PFSK-1 (cell line): ENCODE results near the gene TTC39B.

ENCODE experiments used
- FOXP2 ChIP-seq: optimal IDR thresholded peaks from 2 replicates; pipeline ENCODE3; 2011; ENCODE audit warnings: borderline replicate concordance, control low read depth, inconsistent platforms; ENCODE audit not compliant: insufficient read depth; ENCODE audit errors: extremely low read length, extremely low read depth
- POLR2AphosphoS5 ChIP-seq: IDR thresholded peaks from 2 replicates; pipeline ENCODE4 v1.6.1; 2012; ENCODE audit warnings: low read depth, mild to moderate bottlenecking, control low read depth, low read length, moderate library complexity
- SIN3A ChIP-seq: IDR thresholded peaks from 2 replicates; pipeline ENCODE4 v1.6.1; 2012; ENCODE audit warnings: mild to moderate bottlenecking, low read length, moderate library complexity, borderline replicate concordance; ENCODE audit not compliant: insufficient read depth
- TAF1 ChIP-seq: IDR thresholded peaks from 2 replicates; pipeline ENCODE4 v1.6.1; 2012; ENCODE audit warnings: low read length, control low read depth, borderline replicate concordance; ENCODE audit not compliant: insufficient read depth
- TF ChIP-seq, protein P1 (sequence below), 2 experiments: IDR thresholded peaks; 2 replicates each; pipeline versions ENCODE4 v1.6.1 to v1.8.0; 2011 to 2012; ENCODE audit warnings: low read depth in 2 of 2, low read length in 2 of 2, control low read depth in 1 of 2, inconsistent platforms in 1 of 2, mild to moderate bottlenecking in 1 of 2, moderate library complexity in 1 of 2; ENCODE audit not compliant: insufficient read depth in 1 of 2

The TTC39B gene

DNA sequence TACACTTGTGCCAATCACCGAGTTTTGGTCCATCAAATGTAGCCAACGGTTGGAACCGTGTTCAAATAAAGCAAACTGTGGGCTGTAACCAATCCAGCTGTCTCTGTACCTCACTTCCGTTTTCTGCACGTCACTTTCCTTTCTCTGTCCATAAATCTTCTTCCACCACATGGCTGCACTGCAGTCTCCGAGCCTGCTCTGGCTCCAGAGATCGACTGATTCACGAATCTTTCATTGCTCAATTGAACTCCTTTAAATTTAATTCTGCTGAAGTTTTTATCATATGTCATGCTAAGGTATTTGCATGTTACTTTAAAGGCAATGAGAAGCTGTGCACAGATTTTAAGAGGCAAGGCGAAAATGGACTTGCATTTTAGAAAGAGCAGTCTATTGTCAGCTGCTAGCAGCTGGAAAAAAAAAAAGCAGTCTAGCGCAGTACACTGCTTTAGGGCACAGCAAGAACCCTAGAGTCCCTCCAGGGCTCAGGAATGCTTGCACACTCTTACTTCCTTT lies 13.2 kb downstream of the TTC39B start:
- no peak for TF ChIP-seq POLR2AphosphoS5
- TF ChIP-seq SIN3A = no peak
- TF ChIP-seq, protein P1, sequence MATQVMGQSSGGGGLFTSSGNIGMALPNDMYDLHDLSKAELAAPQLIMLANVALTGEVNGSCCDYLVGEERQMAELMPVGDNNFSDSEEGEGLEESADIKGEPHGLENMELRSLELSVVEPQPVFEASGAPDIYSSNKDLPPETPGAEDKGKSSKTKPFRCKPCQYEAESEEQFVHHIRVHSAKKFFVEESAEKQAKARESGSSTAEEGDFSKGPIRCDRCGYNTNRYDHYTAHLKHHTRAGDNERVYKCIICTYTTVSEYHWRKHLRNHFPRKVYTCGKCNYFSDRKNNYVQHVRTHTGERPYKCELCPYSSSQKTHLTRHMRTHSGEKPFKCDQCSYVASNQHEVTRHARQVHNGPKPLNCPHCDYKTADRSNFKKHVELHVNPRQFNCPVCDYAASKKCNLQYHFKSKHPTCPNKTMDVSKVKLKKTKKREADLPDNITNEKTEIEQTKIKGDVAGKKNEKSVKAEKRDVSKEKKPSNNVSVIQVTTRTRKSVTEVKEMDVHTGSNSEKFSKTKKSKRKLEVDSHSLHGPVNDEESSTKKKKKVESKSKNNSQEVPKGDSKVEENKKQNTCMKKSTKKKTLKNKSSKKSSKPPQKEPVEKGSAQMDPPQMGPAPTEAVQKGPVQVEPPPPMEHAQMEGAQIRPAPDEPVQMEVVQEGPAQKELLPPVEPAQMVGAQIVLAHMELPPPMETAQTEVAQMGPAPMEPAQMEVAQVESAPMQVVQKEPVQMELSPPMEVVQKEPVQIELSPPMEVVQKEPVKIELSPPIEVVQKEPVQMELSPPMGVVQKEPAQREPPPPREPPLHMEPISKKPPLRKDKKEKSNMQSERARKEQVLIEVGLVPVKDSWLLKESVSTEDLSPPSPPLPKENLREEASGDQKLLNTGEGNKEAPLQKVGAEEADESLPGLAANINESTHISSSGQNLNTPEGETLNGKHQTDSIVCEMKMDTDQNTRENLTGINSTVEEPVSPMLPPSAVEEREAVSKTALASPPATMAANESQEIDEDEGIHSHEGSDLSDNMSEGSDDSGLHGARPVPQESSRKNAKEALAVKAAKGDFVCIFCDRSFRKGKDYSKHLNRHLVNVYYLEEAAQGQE (IDR thresholded peaks at IDR 0.05; ENCODE audit: insufficient read depth in 1 of 2, low read depth in 2 of 2, low read length in 2 of 2) = no peak
- TF ChIP-seq FOXP2 = no peak
- no peak for TF ChIP-seq TAF1

DNA sequence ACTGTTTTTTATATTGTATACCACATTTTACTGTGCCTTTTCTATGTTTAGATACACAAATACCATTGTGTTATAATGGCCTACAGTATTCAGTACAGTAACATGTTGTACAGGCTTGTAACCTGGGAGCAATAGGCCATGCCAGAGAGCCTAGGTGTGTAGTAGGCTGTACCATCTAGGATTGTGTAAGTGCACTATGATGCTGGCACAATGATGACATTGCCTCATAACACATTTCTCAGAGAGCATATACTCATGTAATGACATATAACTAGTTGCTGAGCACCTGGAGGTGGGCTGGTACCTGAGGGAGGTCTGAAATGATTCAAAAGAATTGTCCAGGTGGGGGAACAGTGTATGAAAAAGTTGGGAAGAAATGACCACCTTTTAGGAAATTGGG lies 13.9 kb downstream of the TTC39B start:
- TF ChIP-seq TAF1 (no peak), POLR2AphosphoS5 (no peak), SIN3A (no peak), FOXP2 (no peak)
- TF ChIP-seq, protein P1 (IDR thresholded peaks at IDR 0.05; ENCODE audit: insufficient read depth in 1 of 2, low read depth in 2 of 2, low read length in 2 of 2) = no peak

DNA sequence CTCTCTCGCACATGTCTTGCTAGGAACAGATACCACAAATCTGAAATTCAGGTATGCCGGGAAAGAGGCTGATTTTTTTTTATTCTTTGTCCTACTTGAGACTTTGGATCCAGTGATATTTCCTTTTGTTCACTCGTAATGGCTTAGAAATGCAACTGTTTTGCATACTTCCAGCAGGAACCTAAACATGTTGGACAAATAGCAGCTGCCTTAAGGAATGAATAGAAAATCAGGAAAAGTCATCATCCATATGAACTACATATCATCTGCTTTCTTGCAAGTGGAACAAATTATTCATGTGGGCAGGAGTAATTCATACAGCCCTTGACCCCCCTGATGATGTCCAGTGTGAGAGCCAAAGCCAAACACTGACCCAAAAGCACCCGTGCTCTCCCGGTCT lies 17.4 kb downstream of the TTC39B start:
- no peak for TF ChIP-seq TAF1
- no peak for TF ChIP-seq SIN3A
- TF ChIP-seq, protein P1 (IDR thresholded peaks at IDR 0.05; ENCODE audit: insufficient read depth in 1 of 2, low read depth in 2 of 2, low read length in 2 of 2) = no peak
- TF ChIP-seq POLR2AphosphoS5 = no peak
- no peak for TF ChIP-seq FOXP2

DNA sequence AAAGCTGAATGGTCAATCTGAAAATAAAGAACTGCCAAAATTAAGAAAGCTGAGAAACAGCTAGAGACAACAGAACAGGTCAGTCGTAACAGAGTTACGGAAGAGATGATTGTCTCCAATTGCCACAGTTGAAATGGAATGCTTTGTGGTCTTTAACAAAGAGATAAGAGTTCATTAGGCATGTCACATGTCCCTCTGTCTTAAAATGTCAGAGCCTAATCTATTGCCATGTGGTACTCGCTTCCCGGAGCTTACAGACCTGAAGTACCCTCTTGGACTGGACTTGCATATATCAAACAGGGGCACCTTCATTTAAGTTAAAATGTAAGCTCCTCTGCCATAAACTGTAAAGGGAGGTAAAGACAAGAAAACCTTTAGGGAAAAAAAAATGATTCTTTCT lies 19.7 kb downstream of the TTC39B start:
- TF ChIP-seq SIN3A (no peak), FOXP2 (no peak), POLR2AphosphoS5 (no peak)
- TF ChIP-seq, protein P1 (IDR thresholded peaks at IDR 0.05; ENCODE audit: insufficient read depth in 1 of 2, low read depth in 2 of 2, low read length in 2 of 2) = no peak

DNA sequence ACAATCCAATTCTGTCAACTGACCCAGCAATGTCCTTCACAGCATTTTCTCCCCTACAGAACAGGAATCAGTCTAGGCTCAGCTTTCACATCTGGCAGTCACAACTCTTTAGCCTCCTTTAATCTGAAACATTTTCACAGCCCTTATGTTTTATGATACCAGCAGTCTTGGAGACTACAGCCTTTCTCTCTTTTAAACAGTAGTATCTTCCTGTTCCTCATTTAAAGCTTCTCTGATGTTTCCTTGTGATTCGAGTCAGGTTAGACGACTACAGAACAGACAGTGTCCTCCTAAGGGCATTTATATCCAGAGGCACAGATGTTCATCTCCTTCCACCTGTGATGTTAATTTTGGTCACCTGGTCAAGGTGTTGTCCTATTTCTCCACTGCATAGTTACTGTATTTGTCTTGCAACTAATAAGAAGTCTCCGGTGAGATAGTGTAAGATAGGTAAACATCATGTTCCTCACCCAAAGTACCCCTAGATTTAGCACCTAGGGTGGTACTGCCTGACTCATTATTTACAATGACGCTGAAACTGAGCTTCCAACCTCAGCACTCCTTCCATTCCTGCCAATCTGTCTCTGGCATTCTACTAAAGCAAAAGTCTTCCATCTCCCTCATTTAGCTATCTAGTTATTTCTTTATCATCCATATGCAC lies 20.7 kb downstream of the TTC39B start:
- TF ChIP-seq, protein P1 (IDR thresholded peaks at IDR 0.05; ENCODE audit: insufficient read depth in 1 of 2, low read depth in 2 of 2, low read length in 2 of 2) = no peak
- TF ChIP-seq TAF1 (no peak), POLR2AphosphoS5 (no peak)
